OCI-LY7 (cell line): Measurements from ENCODE around the gene CCHCR1.

Experiments used
- EZH2phosphoT487 ChIP-seq: fragments of 200-600 bp; sonication (generic); IDR thresholded peaks from 2 replicates; pipeline ENCODE4 v1.6.1; 2018; ENCODE audit warnings: low read depth, borderline replicate concordance, mild to moderate bottlenecking, mixed run types, antibody characterized with exemption, low read length, moderate library complexity, mixed read lengths
- TF ChIP-seq, protein P1 (sequence below): fragments of 200-600 bp; sonication (generic); conservative IDR thresholded peaks from 2 replicates; pipeline ENCODE4 v1.5.1; 2014; ENCODE audit warnings: mild to moderate bottlenecking, antibody characterized with exemption, low read length, moderate library complexity, mixed read lengths

DNA sequence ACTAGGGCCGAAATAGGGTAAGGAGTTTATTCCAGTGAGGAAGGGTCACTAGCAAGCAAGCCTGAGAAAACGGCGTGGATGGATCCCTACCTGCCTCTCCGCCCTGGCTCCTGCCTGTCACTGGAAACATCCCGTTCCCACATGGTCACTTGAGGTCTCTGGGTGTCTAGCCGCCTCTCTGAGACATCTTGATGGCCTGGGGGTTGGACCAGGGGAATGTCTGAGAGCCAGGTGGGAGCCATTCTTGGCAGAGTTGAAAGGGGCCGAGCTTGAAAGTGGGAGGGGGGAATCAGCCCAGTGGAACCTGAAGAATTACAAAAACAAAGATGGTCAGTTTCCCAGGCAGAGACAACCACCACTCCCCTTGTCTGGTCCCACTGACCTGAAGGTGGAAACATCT lies 961 bp downstream of the CCHCR1 start:
- TF ChIP-seq, protein P1, sequence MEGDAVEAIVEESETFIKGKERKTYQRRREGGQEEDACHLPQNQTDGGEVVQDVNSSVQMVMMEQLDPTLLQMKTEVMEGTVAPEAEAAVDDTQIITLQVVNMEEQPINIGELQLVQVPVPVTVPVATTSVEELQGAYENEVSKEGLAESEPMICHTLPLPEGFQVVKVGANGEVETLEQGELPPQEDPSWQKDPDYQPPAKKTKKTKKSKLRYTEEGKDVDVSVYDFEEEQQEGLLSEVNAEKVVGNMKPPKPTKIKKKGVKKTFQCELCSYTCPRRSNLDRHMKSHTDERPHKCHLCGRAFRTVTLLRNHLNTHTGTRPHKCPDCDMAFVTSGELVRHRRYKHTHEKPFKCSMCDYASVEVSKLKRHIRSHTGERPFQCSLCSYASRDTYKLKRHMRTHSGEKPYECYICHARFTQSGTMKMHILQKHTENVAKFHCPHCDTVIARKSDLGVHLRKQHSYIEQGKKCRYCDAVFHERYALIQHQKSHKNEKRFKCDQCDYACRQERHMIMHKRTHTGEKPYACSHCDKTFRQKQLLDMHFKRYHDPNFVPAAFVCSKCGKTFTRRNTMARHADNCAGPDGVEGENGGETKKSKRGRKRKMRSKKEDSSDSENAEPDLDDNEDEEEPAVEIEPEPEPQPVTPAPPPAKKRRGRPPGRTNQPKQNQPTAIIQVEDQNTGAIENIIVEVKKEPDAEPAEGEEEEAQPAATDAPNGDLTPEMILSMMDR, result no peak
- no peak for TF ChIP-seq EZH2phosphoT487
